ENCODE measurements around the gene DAB2. TPM values are rescaled to one million over a fixed set of nuclear protein-coding genes. Genes with fewer than 3 reads are reported as not detected.
A peak's percentile ranks its signal among the peaks of the same experiment; 100 is the strongest.

DAB2 gene
- total RNA-seq, 1 experiment from 2014 or later: 14.1 TPM

DNA sequence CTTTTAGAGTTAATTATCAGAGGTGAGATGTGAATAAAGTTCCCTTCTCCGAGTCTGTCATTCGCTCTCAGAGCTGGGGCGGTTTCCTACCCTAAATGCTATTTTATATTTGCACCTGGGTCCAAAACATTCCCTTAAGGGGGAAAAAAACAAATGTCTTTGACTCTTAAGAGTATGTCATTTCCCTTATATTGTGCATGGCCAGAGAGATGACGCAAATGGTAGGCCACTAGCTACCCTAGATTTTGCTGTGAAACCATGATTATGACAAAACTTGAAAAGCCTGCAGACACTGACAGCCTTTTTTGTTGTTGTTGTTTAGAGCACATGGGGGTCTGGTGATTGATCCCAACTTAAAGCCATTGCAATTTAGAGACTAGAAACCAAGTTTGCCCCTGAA is 12.8 kb downstream of the DAB2 start:
- Histone ChIP-seq H3K4me3 (ENCODE audit: low read length) (no peak overlapping the region), H3K9me3 (ENCODE audit: low read length) (no peaks in the 10 kb centered on the region), H3K4me1 (ENCODE audit: insufficient read depth, low read length) (peaks cover 28% of the 10 kb centered on the region), H3K79me2 (ENCODE audit: low read length) (peaks cover 56% of the 10 kb centered on the region), H3K36me3 (ENCODE audit: low read depth, low read length) (no peaks in the 10 kb centered on the region), H2AFZ (ENCODE audit: low read length) (no peak overlapping the region), H3K27me3 (ENCODE audit: low read length) (no peaks in the 10 kb centered on the region), H3K4me2 (ENCODE audit: low read length) (peak overlapping the region; percentile 74; the same call in 1 of the 2 replicates), H3K9me2 (replicated peaks; ENCODE audit: low read length) (no peaks in the 10 kb centered on the region), H3F3A (ENCODE audit: low read length, unreplicated experiment) (no peaks in the 10 kb centered on the region), H4K20me1 (ENCODE audit: low read length) (peaks cover 8% of the 10 kb centered on the region; the same call in 1 of the 2 replicates), H3K27ac (ENCODE audit: low read length) (peak overlapping the region; percentile 61), H3K9ac (ENCODE audit: low read length) (no peak overlapping the region)
- CTCF ChIA-PET: no interaction called here
- BruUV-seq (replicated peaks): no TSS peak
- DNase-seq (no peak), ATAC-seq (no peak)
- POLR2A ChIA-PET (ENCODE audit: unreplicated experiment): no interaction called here
- intact Hi-C loops (cut with micrococcal nuclease): loop anchor here (1.0 kb wide), 2 partner anchors 12 to 13 kb away; partner anchors contain the start of gene DAB2
- TF ChIP-seq EZH2phosphoT487 (IDR thresholded peaks at IDR 0.05; ENCODE audit: borderline replicate concordance, low read length): no peak

DNA sequence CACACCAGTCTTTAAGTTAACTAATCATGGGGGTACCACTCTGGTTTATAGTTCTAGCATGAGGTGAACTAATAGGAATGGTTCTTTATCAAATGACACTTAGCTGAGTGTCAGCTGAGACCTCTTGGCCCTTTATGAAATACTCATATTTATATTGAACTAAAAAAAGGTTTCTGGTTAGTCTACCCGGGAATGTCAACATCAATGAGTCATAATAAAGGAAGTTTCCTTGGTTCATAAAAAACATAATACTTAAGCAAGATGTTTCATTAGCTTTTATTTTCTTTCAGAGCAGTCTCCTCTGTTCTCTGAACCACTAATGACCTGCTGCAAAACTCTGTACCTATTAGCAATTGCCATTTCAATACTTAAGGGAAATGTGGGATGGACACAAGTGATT is 13.7 kb downstream of the DAB2 start:
- Histone ChIP-seq H3K4me2 (ENCODE audit: low read length) (peak overlapping the region; percentile 74), H3K9me2 (replicated peaks; ENCODE audit: low read length) (no peaks in the 10 kb centered on the region), H3K36me3 (ENCODE audit: low read depth, low read length) (no peaks in the 10 kb centered on the region), H3K79me2 (ENCODE audit: low read length) (peaks cover 56% of the 10 kb centered on the region), H2AFZ (ENCODE audit: low read length) (no peak overlapping the region), H3K4me1 (ENCODE audit: insufficient read depth, low read length) (peaks cover 28% of the 10 kb centered on the region), H3K27me3 (ENCODE audit: low read length) (no peaks in the 10 kb centered on the region), H3K27ac (ENCODE audit: low read length) (peak overlapping the region; percentile 61), H4K20me1 (ENCODE audit: low read length) (peaks cover 8% of the 10 kb centered on the region; the same call in 1 of the 2 replicates), H3F3A (ENCODE audit: low read length, unreplicated experiment) (no peaks in the 10 kb centered on the region), H3K9ac (ENCODE audit: low read length) (no peak overlapping the region), H3K4me3 (ENCODE audit: low read length) (0 out of 2 replicates have a peak overlapping the region, but pooled peaks have one; percentile 14), H3K9me3 (ENCODE audit: low read length) (no peaks in the 10 kb centered on the region)
- intact Hi-C loops (cut with micrococcal nuclease): loop anchor here (1.0 kb wide), 2 partner anchors 12 to 13 kb away; partner anchors contain the start of gene DAB2
- DNase-seq (peak; percentile 85), ATAC-seq (peak; percentile 91)
- CTCF ChIA-PET: interaction anchor here (0.8 to 1.4 kb wide), 2 partner anchors 14 to 35 kb away, joined by 4 to 5 read pairs; partner anchors contain the start of gene DAB2
- POLR2A ChIA-PET (ENCODE audit: unreplicated experiment): interaction anchor here (0.6 kb wide), 1 partner anchor 13 kb away, joined by 3 read pairs; the partner anchor contains the start of gene DAB2
- BruUV-seq (replicated peaks): no TSS peak
- no peak for TF ChIP-seq EZH2phosphoT487 (IDR thresholded peaks at IDR 0.05; ENCODE audit: borderline replicate concordance, low read length)
- TF ChIP-seq EZH2 (IDR thresholded peaks at IDR 0.05; ENCODE audit: low read length, unreplicated experiment): no peak
- TF ChIP-seq, protein P1, sequence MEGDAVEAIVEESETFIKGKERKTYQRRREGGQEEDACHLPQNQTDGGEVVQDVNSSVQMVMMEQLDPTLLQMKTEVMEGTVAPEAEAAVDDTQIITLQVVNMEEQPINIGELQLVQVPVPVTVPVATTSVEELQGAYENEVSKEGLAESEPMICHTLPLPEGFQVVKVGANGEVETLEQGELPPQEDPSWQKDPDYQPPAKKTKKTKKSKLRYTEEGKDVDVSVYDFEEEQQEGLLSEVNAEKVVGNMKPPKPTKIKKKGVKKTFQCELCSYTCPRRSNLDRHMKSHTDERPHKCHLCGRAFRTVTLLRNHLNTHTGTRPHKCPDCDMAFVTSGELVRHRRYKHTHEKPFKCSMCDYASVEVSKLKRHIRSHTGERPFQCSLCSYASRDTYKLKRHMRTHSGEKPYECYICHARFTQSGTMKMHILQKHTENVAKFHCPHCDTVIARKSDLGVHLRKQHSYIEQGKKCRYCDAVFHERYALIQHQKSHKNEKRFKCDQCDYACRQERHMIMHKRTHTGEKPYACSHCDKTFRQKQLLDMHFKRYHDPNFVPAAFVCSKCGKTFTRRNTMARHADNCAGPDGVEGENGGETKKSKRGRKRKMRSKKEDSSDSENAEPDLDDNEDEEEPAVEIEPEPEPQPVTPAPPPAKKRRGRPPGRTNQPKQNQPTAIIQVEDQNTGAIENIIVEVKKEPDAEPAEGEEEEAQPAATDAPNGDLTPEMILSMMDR (conservative IDR thresholded peaks at IDR 0.05; ENCODE audit: low read depth, low read length): no peak

DNA sequence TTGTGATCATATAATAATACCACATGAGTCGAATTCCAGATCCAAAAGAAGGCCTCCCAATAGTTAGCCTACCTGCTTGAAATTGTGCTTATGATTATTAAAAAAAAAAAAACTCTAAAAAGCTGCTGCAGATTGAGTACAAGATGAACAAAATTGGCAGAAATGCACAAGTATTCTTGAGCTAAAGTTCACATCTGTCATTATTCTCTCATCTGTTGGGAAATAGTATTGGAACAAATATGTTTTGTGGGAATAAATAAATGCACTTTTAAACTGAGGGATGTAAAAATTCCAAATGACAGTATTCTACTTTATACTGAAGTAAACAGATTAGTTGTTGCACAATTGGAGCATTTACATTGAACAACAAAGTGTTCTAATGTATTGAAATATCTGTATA is 15.7 kb downstream of the DAB2 start:
- H3K36me3 ChIP-seq (ENCODE audit: low read depth, low read length): no peaks in the 10 kb centered on the region
- H3K9me3 ChIP-seq (ENCODE audit: low read length): no peaks in the 10 kb centered on the region
- H3K27me3 ChIP-seq (ENCODE audit: low read length): no peaks in the 10 kb centered on the region
- intact Hi-C loops (cut with micrococcal nuclease): no loop called here
- H3K4me2 ChIP-seq (ENCODE audit: low read length): no peak overlapping the region
- no peak overlapping the region for H3K9ac ChIP-seq (ENCODE audit: low read length)
- ATAC-seq (no peak), DNase-seq (no peak)
- peaks cover 8% of the 10 kb centered on the region; the same call in 1 of the 2 replicates for H4K20me1 ChIP-seq (ENCODE audit: low read length)
- CTCF ChIA-PET: no interaction called here
- BruUV-seq (replicated peaks): no TSS peak
- H3K79me2 ChIP-seq (ENCODE audit: low read length): peaks cover 48% of the 10 kb centered on the region
- H2AFZ ChIP-seq (ENCODE audit: low read length): no peak overlapping the region
- no peaks in the 10 kb centered on the region for H3K9me2 ChIP-seq (replicated peaks; ENCODE audit: low read length)
- H3K4me1 ChIP-seq (ENCODE audit: insufficient read depth, low read length): peaks cover 28% of the 10 kb centered on the region
- no peak overlapping the region for H3K4me3 ChIP-seq (ENCODE audit: low read length)
- TF ChIP-seq EZH2phosphoT487 (IDR thresholded peaks at IDR 0.05; ENCODE audit: borderline replicate concordance, low read length) (no peak), EZH2 (IDR thresholded peaks at IDR 0.05; ENCODE audit: low read length, unreplicated experiment) (no peak)
- TF ChIP-seq, protein P1 (conservative IDR thresholded peaks at IDR 0.05; ENCODE audit: low read depth, low read length): no peak
- H3K27ac ChIP-seq (ENCODE audit: low read length): no peak overlapping the region
- no peaks in the 10 kb centered on the region for H3F3A ChIP-seq (ENCODE audit: low read length, unreplicated experiment)
- POLR2A ChIA-PET (ENCODE audit: unreplicated experiment): interaction anchor here (0.6 to 0.7 kb wide), 2 partner anchors 24 to 162 kb away, joined by 4 to 5 read pairs; no protein-coding TSS in a partner anchor
